ENCODE measurements around the gene GRB10.

Gene GRB10

GRCh38 chr7:50644114-50644513 lies 138.6 kb downstream of the GRB10 start:
- H3K4me3 ChIP-seq (ENCODE audit: low read depth, low read length): no peak overlapping the region
- no peak overlapping the region for H3K27ac ChIP-seq (ENCODE audit: low read depth, low read length)
- H3K9ac ChIP-seq (ENCODE audit: low read length): no peak overlapping the region
- H3K36me3 ChIP-seq (ENCODE audit: control insufficient read depth, insufficient read depth, low read length): no peaks in the 10 kb centered on the region
- no peaks in the 10 kb centered on the region for H3K27me3 ChIP-seq (ENCODE audit: control insufficient read depth, insufficient read depth, low read length)
- peaks cover 7% of the 10 kb centered on the region; the same call in 1 of the 2 replicates for H3K4me1 ChIP-seq (ENCODE audit: control insufficient read depth, insufficient read depth, low read length)
- H3K9me3 ChIP-seq (ENCODE audit: control insufficient read depth, insufficient read depth, low read depth, low read length): no peaks in the 10 kb centered on the region

GRCh38 chr7:50641442-50642405 lies 141.0 kb downstream of the GRB10 start:
- H3K27me3 ChIP-seq (ENCODE audit: control insufficient read depth, insufficient read depth, low read length): no peaks in the 10 kb centered on the region
- H3K27ac ChIP-seq (ENCODE audit: low read depth, low read length): no peak overlapping the region
- peaks cover 10% of the 10 kb centered on the region for H3K4me1 ChIP-seq (ENCODE audit: control insufficient read depth, insufficient read depth, low read length)
- no peaks in the 10 kb centered on the region for H3K36me3 ChIP-seq (ENCODE audit: control insufficient read depth, insufficient read depth, low read length)
- no peaks in the 10 kb centered on the region for H3K9me3 ChIP-seq (ENCODE audit: control insufficient read depth, insufficient read depth, low read depth, low read length)
- H3K4me3 ChIP-seq (ENCODE audit: low read depth, low read length): no peak overlapping the region
- no peak overlapping the region for H3K9ac ChIP-seq (ENCODE audit: low read length)

GRCh38 chr7:50640779-50641178 lies 141.9 kb downstream of the GRB10 start:
- H3K9ac ChIP-seq (ENCODE audit: low read length): no peak overlapping the region
- H3K27ac ChIP-seq (ENCODE audit: low read depth, low read length): no peak overlapping the region
- peaks cover 10% of the 10 kb centered on the region for H3K4me1 ChIP-seq (ENCODE audit: control insufficient read depth, insufficient read depth, low read length)
- H3K27me3 ChIP-seq (ENCODE audit: control insufficient read depth, insufficient read depth, low read length): no peaks in the 10 kb centered on the region
- H3K9me3 ChIP-seq (ENCODE audit: control insufficient read depth, insufficient read depth, low read depth, low read length): no peaks in the 10 kb centered on the region
- no peak overlapping the region for H3K4me3 ChIP-seq (ENCODE audit: low read depth, low read length)
- H3K36me3 ChIP-seq (ENCODE audit: control insufficient read depth, insufficient read depth, low read length): no peaks in the 10 kb centered on the region

GRCh38 chr7:50640256-50640655 lies 142.4 kb downstream of the GRB10 start:
- H3K27ac ChIP-seq (ENCODE audit: low read depth, low read length): no peak overlapping the region
- no peak overlapping the region for H3K9ac ChIP-seq (ENCODE audit: low read length)
- H3K27me3 ChIP-seq (ENCODE audit: control insufficient read depth, insufficient read depth, low read length): no peaks in the 10 kb centered on the region
- peaks cover 10% of the 10 kb centered on the region for H3K4me1 ChIP-seq (ENCODE audit: control insufficient read depth, insufficient read depth, low read length)
- H3K9me3 ChIP-seq (ENCODE audit: control insufficient read depth, insufficient read depth, low read depth, low read length): 0 out of 2 replicates have a peak, but pooled peaks cover 2% of the 10 kb centered on the region
- no peaks in the 10 kb centered on the region for H3K36me3 ChIP-seq (ENCODE audit: control insufficient read depth, insufficient read depth, low read length)
- H3K4me3 ChIP-seq (ENCODE audit: low read depth, low read length): no peak overlapping the region

- no peak overlapping the region for H3K27ac ChIP-seq (ENCODE audit: low read depth, low read length)
- H3K4me3 ChIP-seq (ENCODE audit: low read depth, low read length): no peak overlapping the region
- H3K36me3 ChIP-seq (ENCODE audit: control insufficient read depth, insufficient read depth, low read length): no peaks in the 10 kb centered on the region
- no peak overlapping the region for H3K9ac ChIP-seq (ENCODE audit: low read length)
- peaks cover 14% of the 10 kb centered on the region for H3K4me1 ChIP-seq (ENCODE audit: control insufficient read depth, insufficient read depth, low read length)
- no peaks in the 10 kb centered on the region for H3K27me3 ChIP-seq (ENCODE audit: control insufficient read depth, insufficient read depth, low read length)
- peaks cover 9% of the 10 kb centered on the region; the same call in 1 of the 2 replicates for H3K9me3 ChIP-seq (ENCODE audit: control insufficient read depth, insufficient read depth, low read depth, low read length)
Measured at GRCh38 chr7:50637725-50638643, 144.7 kb downstream of the GRB10 start.

GRCh38 chr7:50634378-50634777 lies 148.3 kb downstream of the GRB10 start:
- H3K9me3 ChIP-seq (ENCODE audit: control insufficient read depth, insufficient read depth, low read depth, low read length): peaks cover 9% of the 10 kb centered on the region; the same call in 1 of the 2 replicates
- no peaks in the 10 kb centered on the region for H3K36me3 ChIP-seq (ENCODE audit: control insufficient read depth, insufficient read depth, low read length)
- H3K27me3 ChIP-seq (ENCODE audit: control insufficient read depth, insufficient read depth, low read length): no peaks in the 10 kb centered on the region
- no peak overlapping the region for H3K27ac ChIP-seq (ENCODE audit: low read depth, low read length)
- no peak overlapping the region for H3K4me3 ChIP-seq (ENCODE audit: low read depth, low read length)
- H3K9ac ChIP-seq (ENCODE audit: low read length): no peak overlapping the region
- H3K4me1 ChIP-seq (ENCODE audit: control insufficient read depth, insufficient read depth, low read length): peaks cover 16% of the 10 kb centered on the region

- H3K9ac ChIP-seq (ENCODE audit: low read length): no peak overlapping the region
Measured at GRCh38 chr7:50633414-50633710, 149.3 kb downstream of the GRB10 start.

GRCh38 chr7:50632561-50633413 lies 149.9 kb downstream of the GRB10 start:
- Histone ChIP-seq H3K4me3 (ENCODE audit: low read depth, low read length) (no peak overlapping the region), H3K4me1 (ENCODE audit: control insufficient read depth, insufficient read depth, low read length) (peaks cover 23% of the 10 kb centered on the region), H3K9ac (ENCODE audit: low read length) (no peak overlapping the region), H3K36me3 (ENCODE audit: control insufficient read depth, insufficient read depth, low read length) (no peaks in the 10 kb centered on the region), H3K27me3 (ENCODE audit: control insufficient read depth, insufficient read depth, low read length) (no peaks in the 10 kb centered on the region), H3K9me3 (ENCODE audit: control insufficient read depth, insufficient read depth, low read depth, low read length) (peaks cover 9% of the 10 kb centered on the region; the same call in 1 of the 2 replicates), H3K27ac (ENCODE audit: low read depth, low read length) (no peak overlapping the region)

More at GRCh38 chr7:50633414-50633710, 149.3 kb downstream of the GRB10 start:
- no peak overlapping the region for H3K27ac ChIP-seq (ENCODE audit: low read depth, low read length)
- no peak overlapping the region for H3K4me3 ChIP-seq (ENCODE audit: low read depth, low read length)
- H3K36me3 ChIP-seq (ENCODE audit: control insufficient read depth, insufficient read depth, low read length): no peaks in the 10 kb centered on the region
- H3K27me3 ChIP-seq (ENCODE audit: control insufficient read depth, insufficient read depth, low read length): no peaks in the 10 kb centered on the region
- H3K9me3 ChIP-seq (ENCODE audit: control insufficient read depth, insufficient read depth, low read depth, low read length): peaks cover 9% of the 10 kb centered on the region; the same call in 1 of the 2 replicates
- peaks cover 20% of the 10 kb centered on the region for H3K4me1 ChIP-seq (ENCODE audit: control insufficient read depth, insufficient read depth, low read length)

GRCh38 chr7:50631639-50632038 lies 151.1 kb downstream of the GRB10 start:
- no peak overlapping the region for H3K9ac ChIP-seq (ENCODE audit: low read length)
- peak overlapping the region; percentile 40; the same call in 1 of the 2 replicates for H3K27ac ChIP-seq (ENCODE audit: low read depth, low read length)
- H3K27me3 ChIP-seq (ENCODE audit: control insufficient read depth, insufficient read depth, low read length): no peaks in the 10 kb centered on the region

GRCh38 chr7:50631100-50631499 lies 151.6 kb downstream of the GRB10 start:
- Histone ChIP-seq H3K36me3 (ENCODE audit: control insufficient read depth, insufficient read depth, low read length) (peaks cover 6% of the 10 kb centered on the region), H3K27ac (ENCODE audit: low read depth, low read length) (peak overlapping the region; percentile 40; the same call in 1 of the 2 replicates), H3K9ac (ENCODE audit: low read length) (no peak overlapping the region), H3K4me3 (ENCODE audit: low read depth, low read length) (no peak overlapping the region), H3K4me1 (ENCODE audit: control insufficient read depth, insufficient read depth, low read length) (peaks cover 24% of the 10 kb centered on the region), H3K9me3 (ENCODE audit: control insufficient read depth, insufficient read depth, low read depth, low read length) (peaks cover 9% of the 10 kb centered on the region; the same call in 1 of the 2 replicates), H3K27me3 (ENCODE audit: control insufficient read depth, insufficient read depth, low read length) (no peaks in the 10 kb centered on the region)

More at GRCh38 chr7:50631639-50632038, 151.1 kb downstream of the GRB10 start:
- peaks cover under 1% of the 10 kb centered on the region for H3K36me3 ChIP-seq (ENCODE audit: control insufficient read depth, insufficient read depth, low read length)
- H3K4me1 ChIP-seq (ENCODE audit: control insufficient read depth, insufficient read depth, low read length): peaks cover 24% of the 10 kb centered on the region
- H3K9me3 ChIP-seq (ENCODE audit: control insufficient read depth, insufficient read depth, low read depth, low read length): peaks cover 9% of the 10 kb centered on the region; the same call in 1 of the 2 replicates
- H3K4me3 ChIP-seq (ENCODE audit: low read depth, low read length): no peak overlapping the region
